ENCODE data around the gene CPT1A.
A peak's percentile ranks its signal among the peaks of the same experiment; 100 is the strongest.
"Not testable (repeated sequence)": the region's sequence is repeated elsewhere in the genome, so short reads cannot be mapped to it uniquely, and the experiment has no call there.

CPT1A gene

GRCh38 chr11:68867066-68867465 is 25.4 kb upstream of the CPT1A start:
- Histone ChIP-seq H3K4me1 (ENCODE audit: insufficient read depth, low read length) (no peaks in the 10 kb centered on the region), H3K27me3 (ENCODE audit: insufficient read depth, low read length) (no peaks in the 10 kb centered on the region), H3K27ac (ENCODE audit: low read length) (no peak overlapping the region), H3K9me3 (ENCODE audit: insufficient read depth, low read depth, low read length) (no peaks in the 10 kb centered on the region), H3K9ac (ENCODE audit: low read depth, low read length) (no peak overlapping the region), H3K36me3 (ENCODE audit: insufficient read depth, low read depth, low read length) (no peaks in the 10 kb centered on the region), H3K4me3 (ENCODE audit: low read length) (no peak overlapping the region)

- Histone ChIP-seq H3K4me1 (ENCODE audit: insufficient read depth, low read length) (no peaks in the 10 kb centered on the region), H3K9ac (ENCODE audit: low read depth, low read length) (no peak overlapping the region), H3K4me3 (ENCODE audit: low read length) (no peak overlapping the region), H3K27me3 (ENCODE audit: insufficient read depth, low read length) (no peaks in the 10 kb centered on the region), H3K27ac (ENCODE audit: low read length) (no peak overlapping the region), H3K36me3 (ENCODE audit: insufficient read depth, low read depth, low read length) (no peaks in the 10 kb centered on the region), H3K9me3 (ENCODE audit: insufficient read depth, low read depth, low read length) (no peaks in the 10 kb centered on the region)
Observed at GRCh38 chr11:68865241-68865640, 23.5 kb upstream of the CPT1A start.

- H3K9ac ChIP-seq (ENCODE audit: low read depth, low read length): no peak overlapping the region
- no peak overlapping the region for H3K27ac ChIP-seq (ENCODE audit: low read length)
- peaks cover 5% of the 10 kb centered on the region; the same call in 1 of the 2 replicates for H3K9me3 ChIP-seq (ENCODE audit: insufficient read depth, low read depth, low read length)
- H3K27me3 ChIP-seq (ENCODE audit: insufficient read depth, low read length): no peaks in the 10 kb centered on the region
- H3K4me1 ChIP-seq (ENCODE audit: insufficient read depth, low read length): no peaks in the 10 kb centered on the region
- no peaks in the 10 kb centered on the region for H3K36me3 ChIP-seq (ENCODE audit: insufficient read depth, low read depth, low read length)
- H3K4me3 ChIP-seq (ENCODE audit: low read length): no peak overlapping the region
Observed at GRCh38 chr11:68863553-68864265, 22.0 kb upstream of the CPT1A start.

GRCh38 chr11:68862421-68862820 is 20.7 kb upstream of the CPT1A start:
- Histone ChIP-seq H3K4me1 (ENCODE audit: insufficient read depth, low read length) (no peaks in the 10 kb centered on the region), H3K9me3 (ENCODE audit: insufficient read depth, low read depth, low read length) (peaks cover 5% of the 10 kb centered on the region; the same call in 1 of the 2 replicates), H3K27me3 (ENCODE audit: insufficient read depth, low read length) (no peaks in the 10 kb centered on the region), H3K36me3 (ENCODE audit: insufficient read depth, low read depth, low read length) (no peaks in the 10 kb centered on the region), H3K9ac (ENCODE audit: low read depth, low read length) (no peak overlapping the region), H3K27ac (ENCODE audit: low read length) (no peak overlapping the region), H3K4me3 (ENCODE audit: low read length) (no peak overlapping the region)

GRCh38 chr11:68859123-68859522 is 17.4 kb upstream of the CPT1A start:
- Histone ChIP-seq H3K4me3 (ENCODE audit: low read length) (no peak overlapping the region), H3K4me1 (ENCODE audit: insufficient read depth, low read length) (0 out of 2 replicates have a peak, but pooled peaks cover under 1% of the 10 kb centered on the region), H3K9me3 (ENCODE audit: insufficient read depth, low read depth, low read length) (peaks cover 5% of the 10 kb centered on the region; the same call in 1 of the 2 replicates), H3K36me3 (ENCODE audit: insufficient read depth, low read depth, low read length) (no peaks in the 10 kb centered on the region), H3K27ac (ENCODE audit: low read length) (no peak overlapping the region), H3K27me3 (ENCODE audit: insufficient read depth, low read length) (peaks cover 19% of the 10 kb centered on the region), H3K9ac (ENCODE audit: low read depth, low read length) (no peak overlapping the region)

- no peak overlapping the region for H3K27ac ChIP-seq (ENCODE audit: low read length)
Observed at GRCh38 chr11:68857037-68857586, 15.4 kb upstream of the CPT1A start.

GRCh38 chr11:68856425-68857030 is 14.8 kb upstream of the CPT1A start:
- H3K9ac ChIP-seq (ENCODE audit: low read depth, low read length); H3K9me3 ChIP-seq (ENCODE audit: insufficient read depth, low read depth, low read length); H3K4me3 ChIP-seq (ENCODE audit: low read length); H3K4me1 ChIP-seq (ENCODE audit: insufficient read depth, low read length); H3K27ac ChIP-seq (ENCODE audit: low read length); H3K36me3 ChIP-seq (ENCODE audit: insufficient read depth, low read depth, low read length): not testable (repeated sequence)
- peaks cover 43% of the 10 kb centered on the region for H3K27me3 ChIP-seq (ENCODE audit: insufficient read depth, low read length)

More at GRCh38 chr11:68857037-68857586, 15.4 kb upstream of the CPT1A start:
- H3K9me3 ChIP-seq (ENCODE audit: insufficient read depth, low read depth, low read length): peaks cover 5% of the 10 kb centered on the region; the same call in 1 of the 2 replicates
- no peak overlapping the region for H3K4me3 ChIP-seq (ENCODE audit: low read length)
- no peak overlapping the region for H3K9ac ChIP-seq (ENCODE audit: low read depth, low read length)
- no peaks in the 10 kb centered on the region for H3K36me3 ChIP-seq (ENCODE audit: insufficient read depth, low read depth, low read length)
- peaks cover 40% of the 10 kb centered on the region for H3K27me3 ChIP-seq (ENCODE audit: insufficient read depth, low read length)
- H3K4me1 ChIP-seq (ENCODE audit: insufficient read depth, low read length): 0 out of 2 replicates have a peak, but pooled peaks cover 3% of the 10 kb centered on the region

- Histone ChIP-seq H3K27ac (ENCODE audit: low read length) (no peak overlapping the region), H3K9ac (ENCODE audit: low read depth, low read length) (no peak overlapping the region)
Observed at GRCh38 chr11:68855205-68855981, 13.7 kb upstream of the CPT1A start.

GRCh38 chr11:68854273-68854958 is 12.7 kb upstream of the CPT1A start:
- Histone ChIP-seq H3K36me3 (ENCODE audit: insufficient read depth, low read depth, low read length) (no peaks in the 10 kb centered on the region), H3K4me3 (ENCODE audit: low read length) (peak overlapping the region; percentile 58), H3K27ac (ENCODE audit: low read length) (no peak overlapping the region), H3K27me3 (ENCODE audit: insufficient read depth, low read length) (peaks cover 43% of the 10 kb centered on the region), H3K9me3 (ENCODE audit: insufficient read depth, low read depth, low read length) (peaks cover 4% of the 10 kb centered on the region; the same call in 1 of the 2 replicates), H3K9ac (ENCODE audit: low read depth, low read length) (no peak overlapping the region), H3K4me1 (ENCODE audit: insufficient read depth, low read length) (0 out of 2 replicates have a peak, but pooled peaks cover 3% of the 10 kb centered on the region)

More at GRCh38 chr11:68855205-68855981, 13.7 kb upstream of the CPT1A start:
- H3K4me1 ChIP-seq (ENCODE audit: insufficient read depth, low read length): 0 out of 2 replicates have a peak, but pooled peaks cover 3% of the 10 kb centered on the region
- peaks cover 43% of the 10 kb centered on the region for H3K27me3 ChIP-seq (ENCODE audit: insufficient read depth, low read length)
- H3K4me3 ChIP-seq (ENCODE audit: low read length): peak overlapping the region; percentile 58
- H3K9me3 ChIP-seq (ENCODE audit: insufficient read depth, low read depth, low read length): peaks cover 5% of the 10 kb centered on the region; the same call in 1 of the 2 replicates
- H3K36me3 ChIP-seq (ENCODE audit: insufficient read depth, low read depth, low read length): no peaks in the 10 kb centered on the region

- H3K9me3 ChIP-seq (ENCODE audit: insufficient read depth, low read depth, low read length): no peaks in the 10 kb centered on the region
- H3K36me3 ChIP-seq (ENCODE audit: insufficient read depth, low read depth, low read length): no peaks in the 10 kb centered on the region
- no peak overlapping the region for H3K9ac ChIP-seq (ENCODE audit: low read depth, low read length)
- H3K4me3 ChIP-seq (ENCODE audit: low read length): no peak overlapping the region
- 0 out of 2 replicates have a peak, but pooled peaks cover 3% of the 10 kb centered on the region for H3K4me1 ChIP-seq (ENCODE audit: insufficient read depth, low read length)
- H3K27ac ChIP-seq (ENCODE audit: low read length): no peak overlapping the region
- H3K27me3 ChIP-seq (ENCODE audit: insufficient read depth, low read length): peaks cover 47% of the 10 kb centered on the region
Observed at GRCh38 chr11:68852628-68853027, 10.9 kb upstream of the CPT1A start.

GRCh38 chr11:68848429-68848828 is 6.7 kb upstream of the CPT1A start:
- Histone ChIP-seq H3K4me1 (ENCODE audit: insufficient read depth, low read length) (no peaks in the 10 kb centered on the region), H3K4me3 (ENCODE audit: low read length) (no peak overlapping the region), H3K27me3 (ENCODE audit: insufficient read depth, low read length) (peaks cover 62% of the 10 kb centered on the region), H3K9me3 (ENCODE audit: insufficient read depth, low read depth, low read length) (no peaks in the 10 kb centered on the region), H3K9ac (ENCODE audit: low read depth, low read length) (no peak overlapping the region), H3K27ac (ENCODE audit: low read length) (no peak overlapping the region), H3K36me3 (ENCODE audit: insufficient read depth, low read depth, low read length) (no peaks in the 10 kb centered on the region)

All from iPS-20b (cell line).